ENCODE measurements around the gene PRPSAP1. TPM values are rescaled to one million over a fixed set of nuclear protein-coding genes. Genes with fewer than 3 reads are reported as not detected.

PRPSAP1 gene, protein sequence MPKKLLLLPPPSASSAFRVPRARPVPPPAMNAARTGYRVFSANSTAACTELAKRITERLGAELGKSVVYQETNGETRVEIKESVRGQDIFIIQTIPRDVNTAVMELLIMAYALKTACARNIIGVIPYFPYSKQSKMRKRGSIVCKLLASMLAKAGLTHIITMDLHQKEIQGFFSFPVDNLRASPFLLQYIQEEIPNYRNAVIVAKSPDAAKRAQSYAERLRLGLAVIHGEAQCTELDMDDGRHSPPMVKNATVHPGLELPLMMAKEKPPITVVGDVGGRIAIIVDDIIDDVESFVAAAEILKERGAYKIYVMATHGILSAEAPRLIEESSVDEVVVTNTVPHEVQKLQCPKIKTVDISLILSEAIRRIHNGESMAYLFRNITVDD
- total RNA-seq, result 42.0 TPM

DNA sequence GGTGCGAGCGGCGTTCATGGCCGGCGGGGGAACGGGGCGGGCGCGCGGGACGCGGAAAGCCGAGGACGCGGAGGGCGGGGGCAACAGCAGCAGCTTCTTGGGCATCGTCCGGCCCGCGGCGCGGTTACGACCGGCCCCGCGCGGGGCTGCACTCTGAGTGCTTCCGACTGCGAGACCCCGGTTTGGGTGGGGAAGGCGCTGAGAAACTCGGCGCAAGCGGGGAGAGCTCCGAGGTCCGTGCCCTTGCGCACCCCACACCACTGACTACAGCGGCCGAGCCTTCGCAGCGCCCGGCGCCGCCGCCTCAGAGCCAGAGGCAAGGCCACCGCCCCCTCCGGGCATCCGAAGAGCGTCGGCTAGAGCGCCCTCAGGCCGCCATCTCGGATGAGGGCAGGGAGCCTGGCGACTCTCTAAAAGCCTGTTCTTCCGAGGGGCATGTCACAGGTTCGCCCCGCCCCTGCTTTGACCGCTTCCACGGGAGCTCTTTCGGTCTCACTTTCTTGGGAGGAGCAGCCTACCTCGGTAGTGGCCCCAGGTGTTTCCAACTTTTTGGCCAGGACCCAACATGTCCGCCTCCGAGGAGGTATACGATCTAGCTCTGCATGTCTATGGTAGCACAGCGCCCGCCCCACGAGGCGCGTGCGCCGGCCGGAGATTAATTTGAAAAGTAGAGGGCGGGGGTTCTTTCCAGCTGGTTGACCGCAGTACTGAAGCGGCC is at the start of gene PRPSAP1:
Gene PRPSAP1, minus strand, starts transcription at position 318 of the 718 bp plus-strand sequence. Its CDS starts 213 bp downstream, at position 105.
- peak; percentile 91 for ATAC-seq

DNA sequence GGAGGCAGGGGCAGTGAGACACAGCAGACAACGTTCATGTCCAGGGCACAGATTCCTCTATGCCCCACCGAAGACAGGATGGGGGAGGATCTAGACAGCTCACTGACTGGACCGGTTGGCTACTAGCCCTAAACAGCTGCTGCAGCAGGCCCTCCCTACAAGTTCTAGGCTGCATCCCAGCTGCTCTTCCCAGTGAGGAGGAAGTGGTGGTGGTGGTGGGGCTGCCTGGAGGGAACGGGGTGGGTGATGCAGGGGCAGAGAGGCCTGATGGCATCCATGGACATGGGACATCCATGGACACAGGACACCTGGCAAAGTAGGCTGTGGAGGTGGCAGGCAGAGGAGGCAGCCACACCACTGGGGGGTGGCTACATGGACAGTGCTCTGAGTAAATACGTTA is 49.0 kb upstream of the PRPSAP1 start:
- ATAC-seq, result no peak

DNA sequence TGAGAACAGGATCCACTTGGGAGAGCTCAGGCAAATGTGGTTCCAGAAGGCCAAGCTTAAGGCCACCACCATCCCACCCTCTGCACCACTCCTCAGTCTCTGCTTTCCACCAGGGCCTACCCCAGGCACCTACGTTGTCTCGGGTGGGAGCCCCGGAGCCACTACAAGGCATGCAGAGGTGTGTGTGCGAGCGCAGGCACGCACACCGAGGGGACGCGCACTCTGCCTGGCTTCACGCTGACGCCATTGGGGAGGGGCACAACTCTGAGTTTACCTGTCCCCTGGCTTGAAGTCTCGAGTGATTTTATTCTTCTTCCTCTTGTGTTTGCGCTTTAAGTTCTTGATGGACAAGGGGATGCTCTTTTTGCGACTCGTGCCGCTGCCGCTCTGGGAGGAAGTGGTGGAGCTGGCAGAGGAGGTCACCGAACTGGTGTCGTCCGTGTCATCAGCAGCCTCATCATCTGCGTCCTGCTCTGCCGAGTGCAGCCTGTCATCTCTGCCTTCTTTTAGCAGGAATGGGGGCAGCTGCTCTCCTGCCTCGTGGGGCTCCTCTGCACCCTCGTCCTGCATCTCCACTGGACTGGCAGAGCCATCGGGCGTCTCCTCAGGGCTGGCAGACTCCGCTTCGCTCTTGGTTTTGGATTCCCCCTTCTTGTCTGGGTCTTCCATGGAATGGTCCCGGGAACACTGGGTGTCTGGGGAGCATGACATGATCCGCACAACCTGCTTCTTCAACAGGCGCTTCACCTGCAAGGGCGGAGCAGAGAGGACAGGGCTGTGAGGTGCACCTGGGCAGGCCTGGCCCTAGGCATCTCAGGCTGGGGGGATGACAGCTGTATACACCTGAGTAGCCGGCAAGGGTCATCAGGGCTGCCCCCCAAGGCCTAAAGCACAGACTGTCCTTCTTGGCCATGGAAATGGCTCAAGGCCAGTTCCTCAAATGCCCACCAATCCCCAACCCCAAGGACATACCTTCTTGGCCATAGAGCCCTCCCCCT is 45.8 kb upstream of the PRPSAP1 start:
- ATAC-seq, result no peak

DNA sequence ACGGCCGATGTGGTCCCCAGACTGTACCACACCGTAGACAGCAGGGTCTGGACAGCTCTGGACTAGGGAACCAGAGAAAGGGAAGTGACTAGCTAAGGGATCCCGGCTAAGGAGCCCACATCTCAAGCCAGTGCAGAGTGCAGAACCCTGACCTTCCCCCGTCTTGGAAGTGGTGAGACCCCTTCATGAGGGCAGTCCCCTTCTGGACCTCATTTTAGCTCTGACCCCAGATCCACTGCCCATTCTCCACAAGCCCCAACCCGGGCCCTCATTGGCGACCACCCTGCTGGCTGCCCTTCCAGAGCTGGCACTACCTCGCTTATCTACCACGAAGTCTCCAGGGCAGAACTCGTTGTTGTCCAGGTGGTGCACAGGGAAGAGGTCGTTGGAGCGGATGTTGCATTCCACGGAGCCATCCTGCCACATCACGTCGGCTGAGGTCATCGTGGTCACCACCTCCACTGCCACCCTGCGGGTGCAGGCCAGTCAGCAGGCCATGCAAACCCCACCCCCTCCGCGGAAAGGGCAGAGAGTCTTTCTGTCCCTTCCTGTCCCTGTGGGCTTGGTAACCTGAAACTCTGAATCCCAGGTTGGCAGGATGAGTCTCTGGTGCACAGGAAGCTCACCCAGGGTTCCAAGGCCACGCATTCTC is 44.9 kb upstream of the PRPSAP1 start:
- peak; percentile 3 for ATAC-seq

DNA sequence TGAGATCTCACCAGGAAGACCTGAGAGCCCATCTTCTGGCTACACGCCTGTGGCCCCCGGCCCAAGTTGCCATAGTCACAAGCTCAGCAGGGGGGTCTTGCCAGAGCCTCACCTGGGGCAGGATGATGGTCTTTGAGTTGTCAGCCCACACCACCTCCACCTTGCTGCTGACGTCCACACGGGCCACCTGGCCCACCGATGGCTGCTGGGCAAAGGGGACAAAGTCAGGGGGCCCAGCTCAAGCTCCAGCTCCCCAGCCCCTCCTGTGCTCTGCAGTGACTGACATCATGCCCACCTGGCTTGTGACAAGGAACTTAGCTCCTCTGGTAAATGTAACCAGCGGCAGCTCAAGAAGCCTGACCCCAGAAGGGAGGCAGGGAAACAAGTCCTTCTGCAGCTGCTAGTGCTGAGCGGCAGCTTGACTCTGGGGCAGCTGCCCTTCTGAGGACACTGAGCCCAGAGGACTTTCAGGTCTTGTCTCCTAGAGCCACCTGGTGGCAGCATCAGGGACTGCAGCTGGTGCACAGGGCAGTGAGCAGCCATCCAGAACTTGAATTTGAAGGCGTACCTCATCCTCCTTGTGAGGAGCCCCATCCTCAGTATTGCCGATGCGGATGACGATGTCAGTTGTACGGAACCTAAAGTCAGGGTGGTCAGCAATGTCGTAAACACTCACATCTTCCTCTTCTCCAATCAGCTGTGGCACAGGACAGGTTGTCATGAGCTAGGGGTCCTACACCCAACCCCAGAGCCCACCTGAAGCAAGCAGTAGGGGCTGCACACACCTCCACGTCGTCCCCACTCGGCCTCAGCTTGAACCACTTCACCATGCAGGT is 44.2 kb upstream of the PRPSAP1 start:
- peak; percentile 78 for ATAC-seq

DNA sequence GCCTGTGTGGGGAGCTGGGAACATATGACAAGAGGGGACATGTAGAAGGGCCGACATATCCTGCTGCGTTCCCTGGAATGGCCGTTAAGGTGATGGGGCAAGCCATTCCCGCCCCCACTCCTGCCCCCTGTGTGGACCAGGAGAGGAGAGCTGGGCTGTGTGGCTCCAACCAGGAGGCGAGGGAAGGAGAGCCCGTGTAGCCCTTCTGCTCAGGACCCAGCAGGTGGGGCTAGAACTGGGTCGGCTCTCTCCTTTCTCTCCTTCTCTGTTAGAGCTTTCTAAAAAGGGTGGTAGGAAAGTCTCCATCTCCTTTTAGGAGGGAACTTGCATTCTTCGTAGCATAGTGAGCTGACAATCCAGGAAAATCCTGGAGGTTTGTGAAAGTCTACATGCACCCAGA is 43.5 kb upstream of the PRPSAP1 start:
- no peak for ATAC-seq

DNA sequence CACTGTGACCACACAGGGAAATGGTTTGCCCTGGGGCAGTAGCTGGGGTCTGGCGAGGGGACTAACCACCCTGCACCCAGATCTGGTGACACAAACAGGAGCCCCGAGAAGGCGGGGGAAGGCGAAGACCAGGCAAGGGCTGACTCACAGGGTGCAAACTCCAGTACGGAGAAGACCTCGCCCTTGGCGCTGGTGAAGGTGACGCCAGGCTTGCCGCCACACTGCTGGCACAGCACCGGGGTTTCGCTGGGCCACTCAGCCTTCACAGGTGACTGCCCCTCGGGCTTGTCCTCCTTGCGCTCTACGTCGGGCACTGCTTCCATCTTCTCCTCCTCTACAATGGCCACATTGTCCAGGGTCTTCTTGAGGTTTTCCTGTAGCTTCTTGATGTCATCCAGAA is 42.3 kb upstream of the PRPSAP1 start:
- ATAC-seq, result no peak

DNA sequence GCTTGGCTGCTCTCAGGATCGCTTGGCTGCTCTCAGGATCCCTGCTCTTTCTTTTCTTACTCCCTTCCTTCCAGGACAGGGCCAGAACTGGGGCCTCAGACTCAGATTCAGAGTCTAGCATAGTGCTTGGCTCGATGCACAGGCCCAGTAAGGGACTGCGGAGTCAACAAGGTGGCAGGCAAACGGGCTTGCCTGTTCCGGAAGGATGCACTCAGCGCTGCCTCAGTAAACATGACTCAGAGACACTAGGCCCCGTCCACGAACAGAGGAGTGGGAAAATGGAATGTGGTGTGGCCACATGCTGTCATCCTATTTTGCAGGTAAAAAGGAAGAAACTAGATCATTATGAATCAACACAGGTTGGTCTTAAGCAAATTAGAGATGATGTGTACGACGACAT is 40.5 kb upstream of the PRPSAP1 start:
- ATAC-seq, result peak; percentile 65

DNA sequence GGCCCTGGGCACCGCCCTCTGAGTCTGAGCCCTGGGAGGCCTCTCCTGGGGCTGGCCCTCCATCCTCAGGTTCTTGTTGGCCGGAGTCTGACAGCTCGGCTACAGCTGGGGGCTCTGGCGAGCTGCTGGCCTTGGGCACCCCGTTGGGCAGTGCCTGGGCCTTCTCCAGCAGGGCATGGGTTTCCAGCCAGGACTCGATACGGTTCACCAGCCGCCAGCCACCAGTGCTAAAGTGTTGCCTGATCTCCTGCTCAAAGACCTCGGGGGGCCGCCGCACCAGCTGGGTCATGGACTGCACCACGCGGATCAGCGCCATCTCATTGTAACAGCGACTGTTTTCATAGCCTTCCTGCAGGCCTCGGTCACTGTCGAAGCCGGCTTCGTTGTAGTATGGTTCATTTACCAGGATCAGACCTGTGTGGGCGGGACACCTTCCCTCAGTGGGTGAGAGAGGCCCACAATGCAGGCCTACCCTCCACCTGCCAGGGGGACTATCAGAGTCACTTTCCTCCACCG is 37.5 kb upstream of the PRPSAP1 start:
- no peak for ATAC-seq

DNA sequence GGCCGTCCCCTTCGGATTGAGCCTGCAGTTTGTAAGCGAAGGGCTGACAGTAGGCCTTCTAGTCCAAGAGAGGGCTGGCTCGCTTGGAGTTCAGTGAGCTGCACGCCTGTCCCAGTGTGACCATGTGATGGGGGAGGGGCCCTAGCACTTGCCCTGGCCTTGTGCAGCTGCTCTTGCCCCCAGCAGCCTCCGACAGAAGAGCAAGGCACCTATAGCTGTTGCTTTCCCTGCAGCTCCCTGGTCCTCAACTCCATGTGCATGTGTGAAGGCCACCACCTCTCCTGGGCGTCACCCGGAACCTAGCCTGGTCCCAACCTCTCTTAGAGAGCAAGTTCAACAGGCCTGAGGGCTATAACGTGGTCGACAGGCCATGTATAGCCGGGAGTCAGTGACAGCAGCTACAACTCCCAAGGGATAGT is 36.3 kb upstream of the PRPSAP1 start:
- no peak for ATAC-seq

DNA sequence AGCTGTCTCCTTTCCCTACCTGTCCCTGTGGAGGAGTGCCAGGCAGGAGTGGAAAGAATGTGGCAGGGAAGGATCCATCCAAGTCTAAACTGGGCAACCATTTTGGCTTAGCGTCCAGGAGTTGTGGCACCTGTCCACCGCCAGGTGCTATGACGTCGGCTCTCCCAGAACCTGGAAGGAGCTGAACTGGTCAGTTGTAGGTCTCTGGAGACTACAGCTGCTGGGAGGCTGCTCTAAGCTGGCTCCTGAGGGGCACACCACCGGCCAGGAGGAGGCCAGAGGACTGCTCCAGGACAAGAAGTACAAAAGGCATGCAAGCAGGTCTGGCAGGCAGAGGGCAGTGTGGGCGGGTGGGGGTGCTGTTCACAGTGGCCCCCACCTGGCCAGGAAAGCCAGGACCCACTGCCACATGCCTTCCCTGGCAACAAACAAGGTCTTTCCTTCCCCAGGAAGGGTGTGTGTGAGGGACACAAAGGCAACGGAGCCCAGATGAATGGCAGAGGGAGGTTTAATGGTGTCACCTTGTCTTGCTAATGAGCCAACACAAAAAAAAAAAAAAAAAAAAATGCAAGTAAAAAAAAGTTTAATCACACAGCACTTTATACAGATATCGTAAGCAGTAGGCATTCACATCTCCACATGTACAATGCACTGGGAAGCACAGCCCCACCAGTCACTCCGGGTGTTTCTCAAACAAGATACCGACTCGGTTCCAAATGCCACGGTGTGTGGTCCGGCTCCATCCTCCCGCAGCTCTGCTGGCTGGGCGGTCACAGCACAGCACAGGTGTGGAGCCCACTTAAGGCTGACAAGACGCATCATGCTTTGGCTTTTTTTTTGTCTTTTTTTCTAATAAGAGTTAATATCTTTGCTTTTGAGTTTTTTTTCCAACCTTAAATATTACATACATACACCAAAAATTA is 35.5 kb upstream of the PRPSAP1 start:
- no peak for ATAC-seq

DNA sequence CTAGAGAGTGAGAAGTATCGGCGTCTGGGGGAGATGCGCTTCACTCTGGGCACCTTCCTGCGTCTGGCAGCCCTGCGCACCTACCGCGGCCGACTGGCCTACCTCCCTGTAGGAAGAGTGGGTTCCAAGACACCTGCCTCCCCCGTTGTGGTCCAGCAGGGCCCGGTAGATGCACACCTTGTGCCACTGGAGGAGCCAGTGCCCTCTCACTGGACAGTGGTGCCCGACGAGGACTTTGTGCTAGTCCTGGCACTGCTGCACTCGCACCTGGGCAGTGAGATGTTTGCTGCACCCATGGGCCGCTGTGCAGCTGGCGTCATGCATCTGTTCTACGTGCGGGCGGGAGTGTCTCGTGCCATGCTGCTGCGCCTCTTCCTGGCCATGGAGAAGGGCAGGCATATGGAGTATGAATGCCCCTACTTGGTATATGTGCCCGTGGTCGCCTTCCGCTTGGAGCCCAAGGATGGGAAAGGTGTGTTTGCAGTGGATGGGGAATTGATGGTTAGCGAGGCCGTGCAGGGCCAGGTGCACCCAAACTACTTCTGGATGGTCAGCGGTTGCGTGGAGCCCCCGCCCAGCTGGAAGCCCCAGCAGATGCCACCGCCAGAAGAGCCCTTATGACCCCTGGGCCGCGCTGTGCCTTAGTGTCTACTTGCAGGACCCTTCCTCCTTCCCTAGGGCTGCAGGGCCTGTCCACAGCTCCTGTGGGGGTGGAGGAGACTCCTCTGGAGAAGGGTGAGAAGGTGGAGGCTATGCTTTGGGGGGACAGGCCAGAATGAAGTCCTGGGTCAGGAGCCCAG is 33.5 kb upstream of the PRPSAP1 start:
- ATAC-seq, result no peak

DNA sequence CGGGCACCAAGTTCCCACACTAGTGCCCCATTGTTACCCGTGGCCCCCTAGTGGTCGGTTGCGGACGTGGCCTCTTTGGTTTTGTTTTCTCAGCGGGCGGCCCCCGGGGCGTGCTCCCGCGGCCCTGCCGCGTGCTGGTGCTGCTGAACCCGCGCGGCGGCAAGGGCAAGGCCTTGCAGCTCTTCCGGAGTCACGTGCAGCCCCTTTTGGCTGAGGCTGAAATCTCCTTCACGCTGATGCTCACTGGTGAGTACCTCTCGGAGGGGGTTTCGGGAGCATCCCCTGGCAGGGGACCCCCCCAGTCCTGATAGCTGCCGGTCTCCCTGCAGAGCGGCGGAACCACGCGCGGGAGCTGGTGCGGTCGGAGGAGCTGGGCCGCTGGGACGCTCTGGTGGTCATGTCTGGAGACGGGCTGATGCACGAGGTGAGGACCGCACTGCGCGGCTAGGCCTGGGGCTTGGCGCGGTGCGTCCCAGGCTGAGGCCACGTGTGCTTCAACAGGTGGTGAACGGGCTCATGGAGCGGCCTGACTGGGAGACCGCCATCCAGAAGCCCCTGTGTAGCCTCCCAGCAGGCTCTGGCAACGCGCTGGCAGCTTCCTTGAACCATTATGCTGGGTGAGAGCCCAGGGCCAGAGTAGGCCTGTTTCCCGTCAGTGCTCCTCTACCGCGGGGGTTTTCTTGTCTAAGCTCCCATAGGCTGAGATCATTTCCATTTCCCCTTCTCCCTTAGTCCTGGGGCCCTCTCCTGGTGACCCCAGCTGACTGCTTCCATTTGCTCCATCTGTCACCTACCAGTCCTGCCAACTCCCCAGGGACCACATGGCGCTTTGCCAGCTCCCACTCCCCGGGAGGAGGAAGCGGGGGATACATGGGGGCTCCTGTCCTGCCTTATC is 32.4 kb upstream of the PRPSAP1 start:
- ATAC-seq, result peak; percentile 48

DNA sequence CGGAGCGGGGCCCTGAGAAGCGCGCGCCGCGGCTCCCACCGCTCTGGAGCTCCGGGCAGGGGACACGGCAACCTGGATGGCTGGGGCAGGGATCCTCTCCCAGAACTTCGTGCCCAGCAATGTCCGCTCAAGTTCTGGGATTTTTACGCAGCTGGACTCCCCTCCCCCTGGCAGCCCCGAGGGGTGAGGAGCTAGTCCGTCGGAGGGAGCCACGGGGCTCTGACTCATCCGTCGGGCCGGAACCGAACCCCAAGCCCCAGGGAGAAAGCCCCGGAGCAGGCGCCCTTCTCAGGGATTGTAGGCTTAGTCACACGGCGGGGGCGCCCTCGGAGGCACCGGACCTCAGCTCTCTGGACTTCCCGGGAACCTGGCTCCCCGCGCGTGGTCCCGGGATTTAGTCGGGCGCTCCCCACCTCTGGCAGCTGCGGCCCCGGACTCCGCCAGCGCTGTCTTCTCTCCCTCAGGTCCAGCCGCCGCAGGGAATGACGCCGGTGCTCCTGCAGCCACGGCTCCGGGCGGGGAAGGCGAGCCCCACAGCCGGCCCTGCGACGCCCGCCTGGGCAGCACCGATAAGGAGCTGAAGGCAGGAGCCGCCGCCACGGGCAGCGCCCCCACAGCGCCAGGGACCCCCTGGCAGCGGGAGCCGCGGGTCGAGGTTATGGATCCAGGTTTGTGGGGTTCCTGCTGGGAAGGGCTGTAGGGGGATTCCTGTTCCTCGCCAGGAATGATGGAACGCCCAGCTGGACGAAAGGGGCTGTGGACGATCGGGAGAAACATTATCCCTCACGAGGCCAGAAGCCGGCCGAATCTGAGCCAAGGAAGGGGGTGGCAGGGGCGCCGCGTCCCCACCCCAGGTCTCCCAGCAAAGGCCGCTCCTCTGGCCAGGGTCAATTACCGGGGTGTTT is 31.5 kb upstream of the PRPSAP1 start:
- ATAC-seq, result peak; percentile 27

DNA sequence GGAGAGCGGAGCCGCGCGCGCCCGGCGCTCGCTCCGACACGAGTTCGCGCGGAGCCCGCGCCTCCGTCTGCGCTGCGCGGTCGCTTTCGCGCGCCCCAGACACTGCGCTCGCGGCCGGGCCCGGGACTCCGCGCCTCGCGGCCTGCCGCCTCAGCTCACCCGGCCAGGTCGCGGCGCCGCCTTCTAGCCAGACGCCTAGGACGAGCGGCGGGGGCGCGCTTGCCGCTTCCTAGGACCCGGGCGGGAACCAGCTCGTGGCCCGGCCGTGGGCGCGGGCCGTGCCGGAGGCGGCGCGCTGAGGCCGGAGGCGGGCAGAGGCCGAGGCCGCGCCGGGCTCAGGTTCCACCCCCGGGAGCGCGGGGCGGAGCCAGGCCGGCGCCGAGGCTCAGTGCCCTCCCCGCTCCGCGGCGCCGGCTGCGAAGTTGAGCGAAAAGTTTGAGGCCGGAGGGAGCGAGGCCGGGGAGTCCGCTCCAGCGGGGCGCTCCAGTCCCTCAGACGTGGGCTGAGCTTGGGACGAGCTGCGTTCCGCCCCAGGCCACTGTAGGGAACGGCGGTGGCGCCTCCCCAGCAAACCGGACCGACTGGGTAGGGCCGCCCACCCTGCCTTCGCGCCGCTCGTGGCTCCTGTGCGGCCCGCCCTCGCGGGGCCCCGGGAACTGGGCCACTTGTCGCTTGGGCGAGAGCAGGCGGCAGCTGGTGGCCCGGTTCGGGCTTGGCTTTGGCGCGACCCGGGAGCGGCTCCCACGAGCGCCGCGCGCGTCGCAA is 30.7 kb upstream of the PRPSAP1 start, which contains the start of gene SPHK1:
Gene SPHK1, plus strand, starts transcription at position 388 of the 765 bp plus-strand sequence. CDS start 1,036 bp downstream, outside the sequence.
- peak; percentile 73 for ATAC-seq
